ENCODE results near the gene PLEKHG7. TPM values are rescaled to one million over a fixed set of nuclear protein-coding genes. Genes with fewer than 3 reads are reported as not detected.

PLEKHG7 gene
- total RNA-seq, 1 experiment from 2014 or later = not detected

GRCh38 chr12:92775416-92775815 is 72.6 kb downstream of the PLEKHG7 start:
- BruUV-seq (replicated peaks) = TSS peak; percentile 29

GRCh38 chr12:92778525-92778924 is 75.7 kb downstream of the PLEKHG7 start:
- H3K27me3 ChIP-seq (replicated peaks; ENCODE audit: insufficient read depth, low read depth, low read length, poor library complexity) = no peaks in the 10 kb centered on the region
- no TSS peak for BruUV-seq (replicated peaks)
- no peaks in the 10 kb centered on the region for H3K9me3 ChIP-seq (ENCODE audit: low read depth, low read length, poor library complexity, severe bottlenecking)
- DNase-seq (ENCODE audit: low spot score) = no peak
- H3K36me3 ChIP-seq (ENCODE audit: insufficient read depth, low read length, poor library complexity, severe bottlenecking) = peaks cover 13% of the 10 kb centered on the region
- no peak overlapping the region for H3K27ac ChIP-seq (ENCODE audit: low read depth, low read length, poor library complexity, severe bottlenecking)
- peaks cover 3% of the 10 kb centered on the region for H3K4me1 ChIP-seq (ENCODE audit: insufficient read depth, low read length, poor library complexity, severe bottlenecking)
- ChIA-PET CTCF (no interaction called here), POLR2A (ENCODE audit: low non-redundant PET) (no interaction called here)
- TF ChIP-seq EZH2 (IDR thresholded peaks at IDR 0.05; ENCODE audit: borderline replicate concordance, low read depth, low read length, poor library complexity, severe bottlenecking) = no peak
- TF ChIP-seq CTCF (conservative IDR thresholded peaks at IDR 0.05; ENCODE audit: low read depth, low read length) = no peak
- intact Hi-C loops (cut with micrococcal nuclease; ENCODE audit: unreplicated experiment) = no loop called here
- no peak overlapping the region for H3K4me3 ChIP-seq (ENCODE audit: low read depth, low read length, poor library complexity, severe bottlenecking)

More at GRCh38 chr12:92775416-92775815, 72.6 kb downstream of the PLEKHG7 start:
- POLR2A ChIA-PET (ENCODE audit: low non-redundant PET) = no interaction called here
- no peak for DNase-seq (ENCODE audit: low spot score)
- Histone ChIP-seq H3K36me3 (ENCODE audit: insufficient read depth, low read length, poor library complexity, severe bottlenecking) (peaks cover 11% of the 10 kb centered on the region), H3K27me3 (replicated peaks; ENCODE audit: insufficient read depth, low read depth, low read length, poor library complexity) (no peaks in the 10 kb centered on the region), H3K9me3 (ENCODE audit: low read depth, low read length, poor library complexity, severe bottlenecking) (no peaks in the 10 kb centered on the region), H3K4me3 (ENCODE audit: low read depth, low read length, poor library complexity, severe bottlenecking) (no peak overlapping the region), H3K27ac (ENCODE audit: low read depth, low read length, poor library complexity, severe bottlenecking) (no peak overlapping the region), H3K4me1 (ENCODE audit: insufficient read depth, low read length, poor library complexity, severe bottlenecking) (peaks cover 22% of the 10 kb centered on the region)
- TF ChIP-seq CTCF (conservative IDR thresholded peaks at IDR 0.05; ENCODE audit: low read depth, low read length) (no peak), EZH2 (IDR thresholded peaks at IDR 0.05; ENCODE audit: borderline replicate concordance, low read depth, low read length, poor library complexity, severe bottlenecking) (no peak)
- intact Hi-C loops (cut with micrococcal nuclease; ENCODE audit: unreplicated experiment) = no loop called here
- CTCF ChIA-PET = no interaction called here

DNA sequence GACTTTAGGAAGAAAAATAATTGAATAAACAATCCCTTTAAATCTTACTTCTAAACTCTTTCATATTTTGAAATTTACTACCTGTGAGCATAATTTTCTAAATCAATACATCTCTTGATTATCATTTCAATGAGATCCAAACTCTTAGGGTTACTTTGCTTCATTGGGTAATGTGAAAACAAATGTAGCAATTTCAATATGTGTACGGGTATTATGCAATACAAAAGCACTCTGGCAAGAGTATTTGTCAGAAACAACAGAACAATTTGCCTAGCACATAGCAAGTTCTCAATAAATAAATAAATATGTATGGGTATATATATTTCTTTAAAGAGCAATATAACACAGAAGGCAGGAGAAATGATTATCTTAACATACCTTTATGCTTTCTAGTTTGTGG is 77.1 kb downstream of the PLEKHG7 start:
- no peak overlapping the region for H3K27ac ChIP-seq (ENCODE audit: low read depth, low read length, poor library complexity, severe bottlenecking)
- no peaks in the 10 kb centered on the region for H3K9me3 ChIP-seq (ENCODE audit: low read depth, low read length, poor library complexity, severe bottlenecking)
- TF ChIP-seq CTCF (conservative IDR thresholded peaks at IDR 0.05; ENCODE audit: low read depth, low read length) (no peak), EZH2 (IDR thresholded peaks at IDR 0.05; ENCODE audit: borderline replicate concordance, low read depth, low read length, poor library complexity, severe bottlenecking) (no peak)
- no peaks in the 10 kb centered on the region for H3K27me3 ChIP-seq (replicated peaks; ENCODE audit: insufficient read depth, low read depth, low read length, poor library complexity)
- intact Hi-C loops (cut with micrococcal nuclease; ENCODE audit: unreplicated experiment) = no loop called here
- H3K4me1 ChIP-seq (ENCODE audit: insufficient read depth, low read length, poor library complexity, severe bottlenecking) = no peaks in the 10 kb centered on the region
- peaks cover 14% of the 10 kb centered on the region for H3K36me3 ChIP-seq (ENCODE audit: insufficient read depth, low read length, poor library complexity, severe bottlenecking)
- no peak for DNase-seq (ENCODE audit: low spot score)
- H3K4me3 ChIP-seq (ENCODE audit: low read depth, low read length, poor library complexity, severe bottlenecking) = no peak overlapping the region
- BruUV-seq (replicated peaks) = no TSS peak
- POLR2A ChIA-PET (ENCODE audit: low non-redundant PET) = no interaction called here
- CTCF ChIA-PET = no interaction called here

All from A673 (cell line).